Transverse colon (tissue), 4 donors: ENCODE measurements around the gene RBBP8NL. TPM values are rescaled to one million over a fixed set of nuclear protein-coding genes. Genes with fewer than 3 reads are reported as not detected.
A peak's percentile ranks its signal among the peaks of the same experiment; 100 is the strongest.

ENCODE experiments used
- DNase-seq: peaks from one replicate; pipeline ENCODE4 v3.0.0-alpha.2; 2019
- H3K27ac ChIP-seq, 4 donors: fragments of 200-600 bp; sonication (generic); 2 replicates each; pipeline ENCODE4 v1.5.1; 2016 to 2018; ENCODE audit warnings: inconsistent platforms in 4 of 4
- H3K27me3 ChIP-seq: fragments of 200-600 bp; sonication (generic); 2 replicates; pipeline ENCODE4 v1.5.1; 2017; ENCODE audit warnings: inconsistent platforms
- H3K36me3 ChIP-seq, 4 donors: fragments of 200-600 bp; sonication (generic); 2 replicates each; pipeline ENCODE4 v1.5.1; 2017 to 2019; ENCODE audit warnings: inconsistent platforms in 4 of 4
- H3K4me1 ChIP-seq, 4 donors: fragments of 200-600 bp; sonication (generic); 2 replicates each; pipeline ENCODE4 v1.5.1; 2017 to 2020; ENCODE audit warnings: inconsistent platforms in 4 of 4
- H3K4me3 ChIP-seq, 4 donors: fragments of 200-600 bp; sonication (generic); 1 replicate in 1 of 4; 2 replicates in 3 of 4; pipeline versions ENCODE4 v1.5.1 to v1.6.1; 2017 to 2019; ENCODE audit warnings: inconsistent platforms in 4 of 4
- H3K9me3 ChIP-seq, 2 donors: fragments of 200-600 bp; sonication (generic); 2 replicates each; pipeline ENCODE4 v1.5.1; 2017 to 2019; ENCODE audit warnings: inconsistent platforms in 2 of 2
- CTCF ChIP-seq, 5 experiments: fragments of 200-600 bp in 3 of 5; fragments of 450-650 bp in 2 of 5; sonication (generic) in 3 of 5; IDR thresholded peaks; 1 replicate in 2 of 5; 2 replicates in 3 of 5; pipeline ENCODE4 v1.5.1; 2016 to 2017; ENCODE audit warnings: antibody characterized with exemption in 5 of 5, inconsistent platforms in 3 of 5, mild to moderate bottlenecking in 2 of 5, moderate library complexity in 1 of 5
- EP300 ChIP-seq: sonication (generic); formaldehyde crosslinking; IDR thresholded peaks from one replicate; pipeline ENCODE4 v1.6.1; 2017; ENCODE audit warnings: antibody characterized with exemption, low read depth
- POLR2A ChIP-seq: fragments of 450-650 bp; IDR thresholded peaks from one replicate; pipeline ENCODE4 v1.6.1; 2016; ENCODE audit warnings: antibody characterized with exemption, mild to moderate bottlenecking, moderate library complexity
- POLR2AphosphoS5 ChIP-seq, 3 donors: sonication (generic); formaldehyde crosslinking; IDR thresholded peaks; one replicate each; pipeline ENCODE4 v1.6.1; 2016; ENCODE audit warnings: antibody characterized with exemption in 3 of 3
- WGBS, 2 donors: methylation state at CpG; one replicate each; pipeline ENCODE4 v1.1.5; 2018; ENCODE audit warnings: low coverage in 1 of 2; 5-methylcytosine and 5-hydroxymethylcytosine counted together
- in situ Hi-C, 4 donors: fragments of 200-750 bp; cut with MboI; loops; one replicate each; pipeline versions ENCODE4 v1.15.0 to v1.15.1; 2017; ENCODE audit warnings: low sequenced_read_pairs in 3 of 4, low pct_ligation_motif_present in 1 of 4, low pct_unique_long_range_greater_than_20kb in 1 of 4
- intact Hi-C: fragments of 100-400 bp; cut with DNase I; formaldehyde crosslinking; loops from one replicate; pipeline ENCODE4 v1.15.1; 2023; ENCODE audit warnings: low total_unique reads
- total RNA-seq, 4 donors: library from RNA; depleted of rRNA; stranded (reverse); fragments of >200 nt; gene quantifications; one replicate each; pipeline ENCODE4 v1.1.0, GENCODE V29; 2016

Gene RBBP8NL
- total RNA-seq, 4 donors from 2014 or later, result 0.75 to 9.4 (median 4.3) TPM

GRCh38 chr20:62437927-62438326 lies 10.6 kb upstream of the RBBP8NL start:
- DNase-seq, result no peak
- 78% methylated on average over 24 of the region's 24 CpGs; no CpG with 5 or more reads in 1 of the 2 donors for WGBS, 2 donors
- H3K4me1 ChIP-seq, result peaks cover 7 to 16% (median 9%) of the 10 kb centered on the region in 4 donors
- intact Hi-C loops (no loop called here), in situ Hi-C loops (no loop called here)
- no peaks in the 10 kb centered on the region for H3K36me3 ChIP-seq
- peak overlapping the region in 1 of 4 donors; percentile 29 for H3K27ac ChIP-seq
- H3K9me3 ChIP-seq, result no peaks in the 10 kb centered on the region
- H3K27me3 ChIP-seq, result peaks cover 23% of the 10 kb centered on the region
- H3K4me3 ChIP-seq, result no peak overlapping the region
- no peak for TF ChIP-seq EP300
- TF ChIP-seq POLR2AphosphoS5 (IDR thresholded peaks at IDR 0.05), result no peak
- TF ChIP-seq POLR2A, result no peak
- TF ChIP-seq CTCF (IDR thresholded peaks at IDR 0.05), result no peak

- DNase-seq, result no peak
- H3K9me3 ChIP-seq, result no peaks in the 10 kb centered on the region
- in situ Hi-C loops (no loop called here), intact Hi-C loops (no loop called here)
- peaks cover 23% of the 10 kb centered on the region for H3K27me3 ChIP-seq
- H3K36me3 ChIP-seq, result no peaks in the 10 kb centered on the region
- TF ChIP-seq POLR2A (no peak), EP300 (no peak), POLR2AphosphoS5 (IDR thresholded peaks at IDR 0.05) (no peak), CTCF (IDR thresholded peaks at IDR 0.05) (no peak)
- H3K27ac ChIP-seq, result peak overlapping the region in 1 of 4 donors; percentile 29
- 63 to 64% methylated on average over 5 to 12 of the region's 12 CpGs for WGBS, 2 donors
- H3K4me3 ChIP-seq, result no peak overlapping the region
- H3K4me1 ChIP-seq, result peaks cover 7 to 16% (median 9%) of the 10 kb centered on the region in 4 donors
These were observed 10.2 kb upstream of the RBBP8NL start for GRCh38 chr20:62437496-62437895.

- H3K27ac ChIP-seq, result no peak overlapping the region
- H3K36me3 ChIP-seq, result no peaks in the 10 kb centered on the region
- no peak for TF ChIP-seq EP300
- no peaks in the 10 kb centered on the region for H3K9me3 ChIP-seq
- WGBS, 2 donors, result 90 to 100% methylated on average over 2 to 3 of the region's 3 CpGs
- DNase-seq, result no peak
- intact Hi-C loops (no loop called here), in situ Hi-C loops (no loop called here)
- peaks cover 7 to 16% (median 9%) of the 10 kb centered on the region in 4 donors for H3K4me1 ChIP-seq
- no peak overlapping the region for H3K4me3 ChIP-seq
- peaks cover 23% of the 10 kb centered on the region for H3K27me3 ChIP-seq
These were observed 9.4 kb upstream of the RBBP8NL start for GRCh38 chr20:62436692-62437091.

GRCh38 chr20:62433658-62434497 lies 6.5 kb upstream of the RBBP8NL start:
- Histone ChIP-seq H3K4me3 (no peak overlapping the region), H3K27me3 (peaks cover 23% of the 10 kb centered on the region), H3K4me1 (peaks cover 7 to 26% (median 9%) of the 10 kb centered on the region in 4 donors), H3K27ac (peak overlapping the region in 2 of 4 donors; percentile 2 to 3), H3K9me3 (no peaks in the 10 kb centered on the region), H3K36me3 (no peaks in the 10 kb centered on the region)
- 17 to 37% methylated on average over 2 to 29 of the region's 32 CpGs for WGBS, 2 donors
- intact Hi-C loops (no loop called here), in situ Hi-C loops (no loop called here)
- peak; percentile 53 for DNase-seq
- TF ChIP-seq EP300, result no peak
- no peak for TF ChIP-seq CTCF (IDR thresholded peaks at IDR 0.05)
- no peak for TF ChIP-seq POLR2A
- no peak for TF ChIP-seq POLR2AphosphoS5 (IDR thresholded peaks at IDR 0.05)
